Loucy (cell line): ENCODE data around the gene MAN1C1.

Source experiments
- H2AFZ ChIP-seq: fragments of 200-600 bp; sonication (generic); 2 replicates; pipeline ENCODE4 v1.6.0; 2016; ENCODE audit warnings: antibody characterized with exemption, mild to moderate bottlenecking, low read length, moderate library complexity
- H3F3A ChIP-seq: fragments of 200-600 bp; 2 replicates; pipeline ENCODE4 v1.6.0; 2016; ENCODE audit warnings: antibody characterized with exemption, low read depth, mild to moderate bottlenecking
- H3K27me3 ChIP-seq: fragments of 200-600 bp; sonication (generic); 2 replicates; pipeline ENCODE4 v1.6.1; 2014; ENCODE audit warnings: low read length, mild to moderate bottlenecking; ENCODE audit not compliant: insufficient read depth, poor library complexity, severe bottlenecking
- H3K36me3 ChIP-seq: fragments of 200-600 bp; sonication (generic); 2 replicates; pipeline ENCODE4 v1.6.1; 2016; ENCODE audit warnings: low read length; ENCODE audit not compliant: insufficient read depth
- H3K4me1 ChIP-seq: fragments of 200-600 bp; sonication (generic); 2 replicates; pipeline ENCODE4 v1.5.1; 2014; ENCODE audit warnings: low read length, mild to moderate bottlenecking; ENCODE audit not compliant: insufficient read depth, poor library complexity, severe bottlenecking
- H3K4me2 ChIP-seq: fragments of 200-600 bp; sonication (generic); 2 replicates; pipeline ENCODE4 v1.6.0; 2014; ENCODE audit warnings: antibody characterized with exemption, low read length, low read depth, mild to moderate bottlenecking; ENCODE audit not compliant: poor library complexity, severe bottlenecking
- H3K4me3 ChIP-seq: fragments of 200-600 bp; sonication (generic); 2 replicates; pipeline ENCODE4 v1.5.1; 2014; ENCODE audit warnings: low read length, mild to moderate bottlenecking, mixed read lengths; ENCODE audit not compliant: poor library complexity, severe bottlenecking
- H3K79me2 ChIP-seq: fragments of 200-600 bp; sonication (generic); 2 replicates; pipeline ENCODE4 v1.6.1; 2014; ENCODE audit warnings: low read length; ENCODE audit not compliant: insufficient read depth
- H3K9ac ChIP-seq: fragments of 200-600 bp; sonication (generic); 2 replicates; pipeline ENCODE4 v1.6.0; 2014; ENCODE audit warnings: mild to moderate bottlenecking, low read depth, low read length, moderate library complexity; ENCODE audit not compliant: poor library complexity, severe bottlenecking
- H3K9me2 ChIP-seq: fragments of 200-600 bp; sonication (generic); replicated peaks from 2 replicates; pipeline ENCODE4 v1.6.1; 2016; ENCODE audit warnings: low read depth, low read length, mixed read lengths
- H3K9me3 ChIP-seq: fragments of 200-600 bp; sonication (generic); 2 replicates; pipeline ENCODE4 v1.6.1; 2014; ENCODE audit warnings: mild to moderate bottlenecking, antibody characterized with exemption, low read length, low read depth; ENCODE audit not compliant: insufficient read depth
- H4K20me1 ChIP-seq: fragments of 200-600 bp; sonication (generic); 2 replicates; pipeline ENCODE4 v1.6.0; 2014; ENCODE audit warnings: antibody characterized with exemption, low read length, mild to moderate bottlenecking; ENCODE audit not compliant: insufficient read depth, poor library complexity, severe bottlenecking
- CTCF ChIP-seq: fragments of 200-600 bp; sonication (generic); conservative IDR thresholded peaks from 2 replicates; pipeline ENCODE4 v1.5.1; 2014; ENCODE audit warnings: mild to moderate bottlenecking, antibody characterized with exemption, low read length
- EZH2phosphoT487 ChIP-seq: fragments of 200-600 bp; IDR thresholded peaks from 2 replicates; pipeline ENCODE4 v1.6.1; 2018; ENCODE audit warnings: antibody characterized with exemption, mild to moderate bottlenecking, moderate library complexity, borderline replicate concordance

The MAN1C1 gene

DNA sequence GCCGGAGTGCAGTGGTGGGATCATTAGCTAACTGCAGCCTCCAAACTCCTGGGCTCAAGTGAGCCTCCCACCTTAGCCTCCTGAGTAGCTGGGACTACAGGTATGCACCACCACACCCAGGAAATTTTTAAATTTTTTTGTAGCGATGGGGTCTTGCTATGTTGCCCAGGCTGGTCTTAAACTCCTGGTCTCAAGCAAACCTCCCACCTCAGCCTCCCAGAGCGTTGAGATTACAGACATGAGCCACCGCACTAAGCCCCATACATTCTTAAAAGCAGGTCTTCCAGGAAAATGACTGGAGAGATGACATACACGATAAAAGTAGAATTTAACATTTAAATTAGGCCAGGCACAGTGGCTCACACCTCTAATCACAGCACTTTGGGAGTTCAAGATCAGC, 216.6 kb downstream of the MAN1C1 start:
- peaks cover 2% of the 10 kb centered on the region; the same call in 1 of the 2 replicates for H3F3A ChIP-seq

More for the DNA sequence above, 216.6 kb downstream of the MAN1C1 start:
- H3K4me3 ChIP-seq = no peak overlapping the region
- no peaks in the 10 kb centered on the region for H4K20me1 ChIP-seq
- H3K9ac ChIP-seq = no peak overlapping the region
- no peaks in the 10 kb centered on the region for H3K9me3 ChIP-seq
- no peaks in the 10 kb centered on the region for H3K9me2 ChIP-seq
- peaks cover 73% of the 10 kb centered on the region for H3K36me3 ChIP-seq
- H3K4me1 ChIP-seq = peaks cover 16% of the 10 kb centered on the region
- no peak overlapping the region for H3K4me2 ChIP-seq
- TF ChIP-seq CTCF (no peak), EZH2phosphoT487 (no peak)
- H3K27me3 ChIP-seq = no peaks in the 10 kb centered on the region
- H2AFZ ChIP-seq = no peak overlapping the region
- H3K79me2 ChIP-seq = no peaks in the 10 kb centered on the region
